ENCODE data around the gene BCL2L11. TPM values are rescaled to one million over a fixed set of nuclear protein-coding genes. Genes with fewer than 3 reads are reported as not detected.

Gene BCL2L11
- total RNA-seq, 1 donor from 2014 or later = 90.1 TPM

DNA sequence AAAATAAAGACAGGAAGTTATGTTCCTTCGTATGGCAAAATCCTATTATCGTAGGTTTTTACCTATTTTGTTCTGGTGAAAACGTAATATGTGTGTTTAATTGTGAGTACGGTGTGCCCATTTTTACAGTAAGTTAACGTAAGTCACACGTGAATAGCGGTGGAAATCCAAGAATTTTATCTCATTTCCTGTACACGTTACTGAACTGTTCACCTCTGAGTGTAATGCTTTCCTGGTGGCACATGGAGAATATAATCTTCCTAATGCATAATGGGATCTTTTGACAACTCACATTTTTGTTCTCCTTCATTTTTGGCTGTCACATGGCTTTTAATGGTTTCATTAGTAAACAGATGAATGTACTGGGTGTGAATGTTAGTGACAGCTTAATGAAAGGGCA is 28.2 kb downstream of the BCL2L11 start:
- Histone ChIP-seq H3K36me3 (peaks cover 0 to 21% of the 10 kb centered on the region in 2 donors), H3K27me3 (no peaks in the 10 kb centered on the region), H3K9me3 (no peaks in the 10 kb centered on the region), H3K4me1 (peaks cover 14% of the 10 kb centered on the region), H3K27ac (no peak overlapping the region), H3K4me3 (no peak overlapping the region)
- DNase-seq (ENCODE audit: extremely low spot score in 2 of 2) = no peak
- intact Hi-C loops (cut with DNase I) = no loop called here
- TF ChIP-seq POLR2A (IDR thresholded peaks at IDR 0.05) (no peak), POLR2AphosphoS5 (IDR thresholded peaks at IDR 0.05; ENCODE audit: insufficient read depth in 1 of 2, low read depth in 1 of 2) (peak in 1 of 2 donors; percentile 45)

DNA sequence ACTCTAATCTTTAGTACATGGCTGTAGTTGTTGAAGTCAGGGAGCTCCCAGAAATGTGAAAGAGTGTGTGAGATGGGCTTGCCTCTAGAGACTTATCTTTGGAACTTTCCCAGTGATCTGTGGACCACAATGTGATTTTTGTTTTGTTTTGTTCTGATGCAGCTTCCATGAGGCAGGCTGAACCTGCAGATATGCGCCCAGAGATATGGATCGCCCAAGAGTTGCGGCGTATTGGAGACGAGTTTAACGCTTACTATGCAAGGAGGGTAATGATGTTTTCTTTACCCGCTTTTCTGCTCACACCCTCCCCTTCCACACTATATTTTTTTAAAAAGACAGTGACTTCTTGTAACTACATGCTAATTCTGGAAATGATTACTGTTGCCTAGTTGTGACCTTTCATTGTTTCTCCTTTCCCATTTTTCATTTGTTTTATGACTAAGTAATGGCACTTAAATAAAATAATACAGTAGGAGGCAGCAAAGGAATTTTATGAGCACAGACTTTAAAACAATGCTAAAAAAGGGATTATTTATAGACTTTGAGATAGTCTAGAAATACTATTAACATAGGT is 29.3 kb downstream of the BCL2L11 start:
- H3K36me3 ChIP-seq = peaks cover 0 to 21% of the 10 kb centered on the region in 2 donors
- no peaks in the 10 kb centered on the region for H3K9me3 ChIP-seq
- H3K27ac ChIP-seq = no peak overlapping the region
- H3K27me3 ChIP-seq = no peaks in the 10 kb centered on the region
- no peak for DNase-seq (ENCODE audit: extremely low spot score in 2 of 2)
- intact Hi-C loops (cut with DNase I) = no loop called here
- no peak for TF ChIP-seq POLR2AphosphoS5 (IDR thresholded peaks at IDR 0.05; ENCODE audit: insufficient read depth in 1 of 2, low read depth in 1 of 2)
- TF ChIP-seq, protein P1, sequence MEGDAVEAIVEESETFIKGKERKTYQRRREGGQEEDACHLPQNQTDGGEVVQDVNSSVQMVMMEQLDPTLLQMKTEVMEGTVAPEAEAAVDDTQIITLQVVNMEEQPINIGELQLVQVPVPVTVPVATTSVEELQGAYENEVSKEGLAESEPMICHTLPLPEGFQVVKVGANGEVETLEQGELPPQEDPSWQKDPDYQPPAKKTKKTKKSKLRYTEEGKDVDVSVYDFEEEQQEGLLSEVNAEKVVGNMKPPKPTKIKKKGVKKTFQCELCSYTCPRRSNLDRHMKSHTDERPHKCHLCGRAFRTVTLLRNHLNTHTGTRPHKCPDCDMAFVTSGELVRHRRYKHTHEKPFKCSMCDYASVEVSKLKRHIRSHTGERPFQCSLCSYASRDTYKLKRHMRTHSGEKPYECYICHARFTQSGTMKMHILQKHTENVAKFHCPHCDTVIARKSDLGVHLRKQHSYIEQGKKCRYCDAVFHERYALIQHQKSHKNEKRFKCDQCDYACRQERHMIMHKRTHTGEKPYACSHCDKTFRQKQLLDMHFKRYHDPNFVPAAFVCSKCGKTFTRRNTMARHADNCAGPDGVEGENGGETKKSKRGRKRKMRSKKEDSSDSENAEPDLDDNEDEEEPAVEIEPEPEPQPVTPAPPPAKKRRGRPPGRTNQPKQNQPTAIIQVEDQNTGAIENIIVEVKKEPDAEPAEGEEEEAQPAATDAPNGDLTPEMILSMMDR (IDR thresholded peaks at IDR 0.05) = no peak
- no peak overlapping the region for H3K4me3 ChIP-seq
- peaks cover 9% of the 10 kb centered on the region for H3K4me1 ChIP-seq

GRCh38 chr2:111154758-111155157 is 34.0 kb downstream of the BCL2L11 start:
- no peaks in the 10 kb centered on the region for H3K9me3 ChIP-seq
- H3K4me3 ChIP-seq = no peak overlapping the region
- peaks cover 0 to 21% of the 10 kb centered on the region in 2 donors for H3K36me3 ChIP-seq
- H3K27ac ChIP-seq = no peak overlapping the region
- intact Hi-C loops (cut with DNase I) = no loop called here
- TF ChIP-seq, protein P1 (IDR thresholded peaks at IDR 0.05) = no peak
- TF ChIP-seq POLR2AphosphoS5 (IDR thresholded peaks at IDR 0.05; ENCODE audit: insufficient read depth in 1 of 2, low read depth in 1 of 2) = no peak
- no peak for TF ChIP-seq POLR2A (IDR thresholded peaks at IDR 0.05)
- DNase-seq (ENCODE audit: extremely low spot score in 2 of 2) = no peak
- H3K4me1 ChIP-seq = peaks cover 11% of the 10 kb centered on the region
- no peaks in the 10 kb centered on the region for H3K27me3 ChIP-seq

DNA sequence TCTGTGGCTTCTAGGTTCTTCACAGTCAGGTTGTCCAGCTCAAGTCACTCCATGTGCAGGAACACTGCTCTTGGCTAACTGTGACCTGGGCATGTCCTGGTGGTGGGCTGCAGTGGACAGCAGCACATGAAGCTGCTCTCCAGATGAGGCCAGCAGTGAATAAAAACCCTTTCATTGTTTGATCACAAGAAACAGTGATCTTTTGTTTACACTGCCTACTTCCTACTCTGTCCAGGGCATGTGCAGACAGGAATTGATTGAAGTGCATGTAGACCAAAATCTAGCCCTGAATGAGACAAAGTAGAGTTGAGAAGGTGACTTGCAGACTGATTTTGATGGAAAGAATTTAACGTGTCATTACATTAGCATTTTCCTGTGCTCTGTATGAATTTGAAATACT is 34.9 kb downstream of the BCL2L11 start:
- Histone ChIP-seq H3K27ac (no peak overlapping the region), H3K4me3 (no peak overlapping the region), H3K27me3 (no peaks in the 10 kb centered on the region), H3K36me3 (peaks cover 0 to 17% of the 10 kb centered on the region in 2 donors), H3K4me1 (peaks cover 19% of the 10 kb centered on the region), H3K9me3 (no peaks in the 10 kb centered on the region)
- TF ChIP-seq, protein P1 (IDR thresholded peaks at IDR 0.05) = no peak
- no peak for DNase-seq (ENCODE audit: extremely low spot score in 2 of 2)
- intact Hi-C loops (cut with DNase I) = no loop called here

- intact Hi-C loops (cut with DNase I) = no loop called here
- no peak overlapping the region for H3K27ac ChIP-seq
- peaks cover 28% of the 10 kb centered on the region for H3K4me1 ChIP-seq
- peaks cover 0 to 8% of the 10 kb centered on the region in 2 donors for H3K36me3 ChIP-seq
- no peak overlapping the region for H3K4me3 ChIP-seq
- no peaks in the 10 kb centered on the region for H3K9me3 ChIP-seq
- H3K27me3 ChIP-seq = no peaks in the 10 kb centered on the region
- no peak for TF ChIP-seq POLR2AphosphoS5 (IDR thresholded peaks at IDR 0.05; ENCODE audit: insufficient read depth in 1 of 2, low read depth in 1 of 2)
- DNase-seq (ENCODE audit: extremely low spot score in 2 of 2) = no peak
Observed at GRCh38 chr2:111156529-111156928, 35.8 kb downstream of the BCL2L11 start.

- no peak overlapping the region for H3K4me3 ChIP-seq
- H3K4me1 ChIP-seq = peaks cover 34% of the 10 kb centered on the region
- no peaks in the 10 kb centered on the region for H3K27me3 ChIP-seq
- no peaks in the 10 kb centered on the region for H3K9me3 ChIP-seq
- H3K27ac ChIP-seq = no peak overlapping the region
- no peak for TF ChIP-seq POLR2A (IDR thresholded peaks at IDR 0.05)
- TF ChIP-seq, protein P1 (IDR thresholded peaks at IDR 0.05) = no peak
- no peak for TF ChIP-seq POLR2AphosphoS5 (IDR thresholded peaks at IDR 0.05; ENCODE audit: insufficient read depth in 1 of 2, low read depth in 1 of 2)
- DNase-seq (ENCODE audit: extremely low spot score in 2 of 2) = no peak
- peaks cover 0 to 2% of the 10 kb centered on the region in 2 donors for H3K36me3 ChIP-seq
- intact Hi-C loops (cut with DNase I) = no loop called here
Observed at GRCh38 chr2:111157071-111157661, 36.5 kb downstream of the BCL2L11 start.

All from vagina (tissue), 2 donors.